ENCODE results near the gene ZNF385A. TPM values are rescaled to one million over a fixed set of nuclear protein-coding genes. Genes with fewer than 3 reads are reported as not detected.

The ZNF385A gene
- total and polyA plus RNA-seq, 9 of the 15 experiments (the other 6 are each of a cell fraction or from before 2014, with no cell fraction given), result 1.0 to 111 (median 7.7) TPM

- TF ChIP-seq HBP1 (CRISPR knock-in tag; IDR thresholded peaks at IDR 0.05), result no peak
- TF ChIP-seq HMBOX1 (IDR thresholded peaks at IDR 0.05), result peak; percentile 14; the same call in 1 of the 2 replicates
- TF ChIP-seq PML (IDR thresholded peaks at IDR 0.05; ENCODE audit: low read length), result 0 out of 2 replicates have a peak, but pooled peaks have one; percentile 4
- TF ChIP-seq CCAR2 (IDR thresholded peaks at IDR 0.05; ENCODE audit: low read depth, low read length), result no peak
Measured at GRCh38 chr12:54390176-54390667, 5.7 kb upstream of the ZNF385A start (continued).

- TF ChIP-seq PCBP2 (IDR thresholded peaks at IDR 0.05; ENCODE audit: low read depth, low read length, poor library complexity, severe bottlenecking), result no peak
- TF ChIP-seq ZNF511 (CRISPR knock-in tag; IDR thresholded peaks at IDR 0.05), result no peak
- TF ChIP-seq ZBTB5 (IDR thresholded peaks at IDR 0.05), result no peak
- no peak for TF ChIP-seq ZNF253 (CRISPR knock-in tag; conservative IDR thresholded peaks at IDR 0.05)
- no peak for TF ChIP-seq FOXM1 (IDR thresholded peaks at IDR 0.05; ENCODE audit: low read depth)
- 0 out of 2 replicates have a peak, but pooled peaks have one; percentile 24 for TF ChIP-seq FOXM1 (CRISPR knock-in tag; IDR thresholded peaks at IDR 0.05; ENCODE audit: low read depth)
- no peak for TF ChIP-seq L3MBTL2 (IDR thresholded peaks at IDR 0.05)
- no peak for TF ChIP-seq VEZF1 (CRISPR knock-in tag; IDR thresholded peaks at IDR 0.05)
- TF ChIP-seq HDGF (IDR thresholded peaks at IDR 0.05), result peak; percentile 45; the same call in 1 of the 2 replicates
- H3K27me3 ChIP-seq (ENCODE audit: control insufficient read depth in 2 of 2, insufficient read depth in 2 of 2, low read length in 2 of 2), result no peaks in the 10 kb centered on the region
- peaks cover 78 to 79% of the 10 kb centered on the region in 2 experiments for H3K4me1 ChIP-seq (replicated peaks in 1 of 2; ENCODE audit: control insufficient read depth in 2 of 2, insufficient read depth in 2 of 2, low read length in 2 of 2)
- POLR2A ChIA-PET, result interaction anchor here (0.5 to 1.5 kb wide), 4 partner anchors 10 to 109 kb away, joined by 3 to 7 read pairs (median 4); partner anchors contain the start of gene HNRNPA1
- CTCF ChIA-PET (ENCODE audit: low intra/inter-chr PET ratio), result no interaction called here
- H4K20me1 ChIP-seq (replicated peaks; ENCODE audit: control insufficient read depth, insufficient read depth, low read length), result no peaks in the 10 kb centered on the region
- intact Hi-C loops (cut with micrococcal nuclease) (no loop called here), in situ Hi-C loops (cut with MboI) (loop anchor here (10.0 kb wide), 1 partner anchor 55 kb away; no protein-coding TSS in a partner anchor)
- no peak for DNase-seq (ENCODE audit: extremely low read depth in 1 of 4, low spot score in 3 of 4)
- no peaks in the 10 kb centered on the region for H3K9me1 ChIP-seq (ENCODE audit: control insufficient read depth, insufficient read depth, low read length)
- H3K4me3 ChIP-seq, result peak overlapping the region; percentile 57
- ATAC-seq, result no peak
- H3K36me3 ChIP-seq (ENCODE audit: control insufficient read depth, insufficient read depth, low read length), result peaks cover 37% of the 10 kb centered on the region
- no peak for FAIRE-seq
- H3K27ac ChIP-seq (ENCODE audit: extremely low read depth, low read depth, low read length), result peak overlapping the region; percentile 62
- 0 out of 2 replicates have a peak overlapping the region, but pooled peaks have one; percentile 54 for H2AFZ ChIP-seq (ENCODE audit: low read depth, low read length)
- no TSS peak for BruUV-seq (replicated peaks)
- peak overlapping the region; percentile 27 to 91 for H3K9ac ChIP-seq (ENCODE audit: insufficient read depth in 1 of 2, low read depth in 2 of 2, low read length in 2 of 2)
- H3K4me2 ChIP-seq (ENCODE audit: insufficient read depth, low read length), result peak overlapping the region; percentile 88
- H3K9me3 ChIP-seq (replicated peaks; ENCODE audit: control insufficient read depth, insufficient read depth, low read depth, low read length), result no peaks in the 10 kb centered on the region
- H3K79me2 ChIP-seq (ENCODE audit: control insufficient read depth, insufficient read depth, low read length), result peaks cover 87% of the 10 kb centered on the region
- 44% methylated on average over 5 of the region's 5 CpGs for WGBS (ENCODE audit: insufficient coverage, low coverage, missing lambda C conversion rate)
Measured at GRCh38 chr12:54389607-54390175, 5.2 kb upstream of the ZNF385A start.
